Measurements from ENCODE around the gene SEC31B. TPM values are rescaled to one million over a fixed set of nuclear protein-coding genes. Genes with fewer than 3 reads are reported as not detected.

SEC31B gene
- total RNA-seq, 1 experiment from 2014 or later = 6.3 TPM

DNA sequence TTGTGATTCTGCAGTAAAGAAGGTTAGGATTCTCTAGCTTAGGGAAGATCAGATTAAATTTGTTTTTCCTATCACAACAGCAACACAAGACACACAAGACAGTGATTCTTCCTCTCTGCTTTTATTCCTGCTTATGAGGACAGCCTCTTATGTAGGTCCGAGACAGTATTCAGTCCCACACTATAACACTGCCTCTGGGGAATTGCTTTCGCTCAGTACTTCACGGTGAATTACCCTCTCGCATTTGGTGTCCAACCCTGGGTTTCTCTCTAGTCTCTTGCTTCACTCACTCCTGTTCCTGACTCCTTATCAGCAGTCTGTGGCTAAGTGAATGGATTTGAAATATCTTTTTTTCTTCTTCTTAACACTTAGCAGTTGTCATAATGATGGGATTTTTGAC lies 17.8 kb upstream of the SEC31B start:
- Mint-ChIP-seq H3K4me3 (peak overlapping the region in 1 of 2 experiments; percentile 35; a peak in 3 of 5 replicates), H3K4me1 (peaks cover 0 to 7% of the 10 kb centered on the region in 2 experiments; a peak in 1 of 4 replicates), H3K9me3 (no peaks in the 10 kb centered on the region), H3K27me3 (ENCODE audit: low read depth) (no peaks in the 10 kb centered on the region), H3K27ac (no peak overlapping the region; a peak in 1 of 7 replicates), H3K36me3 (ENCODE audit: insufficient read depth in 1 of 3, low read depth in 3 of 3) (peaks cover 23 to 53% (median 47%) of the 10 kb centered on the region in 3 experiments)
- peaks cover 5% of the 10 kb centered on the region for H3K23me2 ChIP-seq (ENCODE audit: insufficient read length, low read depth, low read length, poor library complexity, severe bottlenecking)
- H3K23ac ChIP-seq (ENCODE audit: insufficient read length, low read depth, low read length) = no peak overlapping the region
- no peak overlapping the region for H3K18ac ChIP-seq (ENCODE audit: insufficient read length, low read depth, low read length)
- H2BK5ac ChIP-seq (ENCODE audit: insufficient read length, low read length) = no peak overlapping the region
- H3K79me2 ChIP-seq (ENCODE audit: insufficient read depth, low read length) = peaks cover 12% of the 10 kb centered on the region; the same call in 1 of the 2 replicates
- no peak for TF ChIP-seq CTCF (conservative IDR thresholded peaks at IDR 0.05)
- no peak overlapping the region for H2BK20ac ChIP-seq (ENCODE audit: low read depth, low read length, poor library complexity, severe bottlenecking)
- H3K27me3 ChIP-seq (ENCODE audit: insufficient read depth, low read length) = no peaks in the 10 kb centered on the region
- no peak overlapping the region for H3T11ph ChIP-seq (ENCODE audit: low read length)
- H2BK15ac ChIP-seq (ENCODE audit: low read depth, low read length) = no peak overlapping the region
- no peak for DNase-seq
- WGBS (ENCODE audit: extremely low coverage, insufficient read length, low lambda C conversion rate) = no CpG with 5 or more reads among the region's 4 CpGs
- no peak overlapping the region for H3K14ac ChIP-seq (ENCODE audit: insufficient read depth, low read length)
- no peak overlapping the region for H3K4me2 ChIP-seq (ENCODE audit: insufficient read depth, insufficient read length, low read length)
- no peak overlapping the region for H2AFZ ChIP-seq (ENCODE audit: low read length)
- no peak overlapping the region for H3K56ac ChIP-seq (ENCODE audit: insufficient read length, low read depth, low read length)
- H3K4ac ChIP-seq (ENCODE audit: low read depth, low read length) = no peak overlapping the region
- H3K79me1 ChIP-seq (ENCODE audit: insufficient read depth, low read depth, low read length, poor library complexity, severe bottlenecking) = peaks cover 12% of the 10 kb centered on the region
- H3K9me3 ChIP-seq (ENCODE audit: control insufficient read depth, low read depth, low read length) = no peaks in the 10 kb centered on the region
- no peak overlapping the region for H4K8ac ChIP-seq (replicated peaks; ENCODE audit: insufficient read length, low read depth, low read length)
- no peaks in the 10 kb centered on the region for H4K20me1 ChIP-seq (ENCODE audit: control insufficient read depth, insufficient read depth, insufficient read length)
- H3K9ac ChIP-seq (ENCODE audit: extremely low read depth, insufficient read length, low read length) = no peak overlapping the region
- H2AK5ac ChIP-seq (ENCODE audit: insufficient read length, low read length) = no peak overlapping the region
- no peak overlapping the region for H2BK120ac ChIP-seq (ENCODE audit: low read depth, low read length, poor library complexity, severe bottlenecking)
- peaks cover 3% of the 10 kb centered on the region; the same call in 1 of the 2 replicates for H3K4me1 ChIP-seq (ENCODE audit: insufficient read depth, low read length)
- no peak overlapping the region for H3K27ac ChIP-seq (ENCODE audit: insufficient read length, low read depth, low read length)
- no peak overlapping the region for H4K5ac ChIP-seq (ENCODE audit: insufficient read length, low read depth, low read length)
- H4K91ac ChIP-seq (ENCODE audit: insufficient read length, low read depth, low read length) = no peak overlapping the region
- no peak overlapping the region for H2BK12ac ChIP-seq (ENCODE audit: insufficient read length, low read depth, low read length)
